Neural cell (in vitro differentiated cells): ENCODE results near the gene HLA-DMA. TPM values are rescaled to one million over a fixed set of nuclear protein-coding genes. Genes with fewer than 3 reads are reported as not detected.

ENCODE experiments used
- H2AFZ ChIP-seq: fragments of 200-600, 300-800 bp; sonication (generic), shearing (Covaris generic); 2 replicates; pipeline ENCODE4 v1.6.0; 2014; ENCODE audit warnings: low read depth, mild to moderate bottlenecking, antibody characterized with exemption, low read length, moderate library complexity
- H3F3A ChIP-seq: fragments of 200-600 bp; shearing (Covaris generic); 2 replicates; pipeline ENCODE4 v1.6.1; 2016; ENCODE audit warnings: mild to moderate bottlenecking, moderate library complexity, mixed read lengths, antibody characterized with exemption, low read length; ENCODE audit not compliant: insufficient read depth, poor library complexity, severe bottlenecking
- H3K27ac ChIP-seq: fragments of 200-600, 300-800 bp; sonication (generic), shearing (Covaris generic); 2 replicates; pipeline ENCODE4 v1.5.1; 2014; ENCODE audit warnings: mild to moderate bottlenecking, low read length, moderate library complexity
- H3K27me3 ChIP-seq: fragments of 300-800, 200-600 bp; sonication (generic), shearing (Covaris generic); 2 replicates; pipeline ENCODE4 v1.6.0; 2014; ENCODE audit warnings: mild to moderate bottlenecking, low read depth, low read length, moderate library complexity; ENCODE audit not compliant: insufficient read depth
- H3K36me3 ChIP-seq: fragments of 300-800, 200-600 bp; sonication (generic), shearing (Covaris generic); 2 replicates; pipeline ENCODE4 v1.5.1; 2014; ENCODE audit warnings: mild to moderate bottlenecking, antibody characterized with exemption, low read length, moderate library complexity; ENCODE audit not compliant: insufficient read depth
- H3K4me2 ChIP-seq: fragments of 300-800, 200-600 bp; sonication (generic), shearing (Covaris generic); 2 replicates; pipeline ENCODE4 v1.6.0; 2014; ENCODE audit warnings: mild to moderate bottlenecking, low read length
- H3K4me3 ChIP-seq: fragments of 300-800, 200-600 bp; sonication (generic), shearing (Covaris generic); 2 replicates; pipeline ENCODE4 v1.5.1; 2014; ENCODE audit warnings: mild to moderate bottlenecking, low read length, moderate library complexity
- H3K79me2 ChIP-seq: fragments of 200-600 bp; shearing (Covaris generic); replicated peaks from 2 replicates; pipeline ENCODE4 v1.6.0; 2014; ENCODE audit warnings: mild to moderate bottlenecking, low read length, moderate library complexity; ENCODE audit not compliant: insufficient read depth
- H3K9ac ChIP-seq: fragments of 300-800, 200-600 bp; sonication (generic), shearing (Covaris generic); 2 replicates; pipeline ENCODE4 v1.6.1; 2016; ENCODE audit warnings: mild to moderate bottlenecking, low read length, mixed read lengths
- H3K9me2 ChIP-seq: fragments of 200-600 bp; shearing (Covaris generic); 2 replicates; pipeline ENCODE4 v1.6.1; 2016; ENCODE audit warnings: mild to moderate bottlenecking, low read length, mixed read lengths; ENCODE audit not compliant: insufficient read depth
- H3K9me3 ChIP-seq: fragments of 200-600, 300-800 bp; sonication (generic), shearing (Covaris generic); 2 replicates; pipeline ENCODE4 v1.6.1; 2016; ENCODE audit warnings: mild to moderate bottlenecking, mixed run types, low read length, moderate library complexity, mixed read lengths
- H4K20me1 ChIP-seq: fragments of 200-600 bp; shearing (Covaris generic); 2 replicates; pipeline ENCODE4 v1.6.1; 2016; ENCODE audit warnings: mild to moderate bottlenecking, mixed run types; ENCODE audit not compliant: insufficient read depth
- EP300 ChIP-seq: fragments of 450-650 bp; conservative IDR thresholded peaks from 2 replicates; pipeline ENCODE4 v1.6.1; 2014; ENCODE audit warnings: antibody characterized with exemption, mild to moderate bottlenecking, moderate library complexity; ENCODE audit not compliant: poor library complexity, severe bottlenecking
- EZH2 ChIP-seq: fragments of 200-600, 300-800 bp; shearing (Covaris generic), sonication (generic); IDR thresholded peaks from 2 replicates; pipeline ENCODE4 v1.6.1; 2014; ENCODE audit warnings: antibody characterized with exemption, low read length, borderline replicate concordance, mild to moderate bottlenecking; ENCODE audit not compliant: insufficient read depth, poor library complexity, severe bottlenecking
- MXI1 ChIP-seq: fragments of 450-650 bp; conservative IDR thresholded peaks from 2 replicates; pipeline ENCODE4 v1.6.1; 2014; ENCODE audit warnings: antibody characterized with exemption, mild to moderate bottlenecking; ENCODE audit not compliant: poor library complexity, severe bottlenecking
- POLR2AphosphoS5 ChIP-seq: IDR thresholded peaks from 2 replicates; pipeline ENCODE4 v1.6.1; 2012
- RAD21 ChIP-seq: fragments of 450-650 bp; conservative IDR thresholded peaks from 2 replicates; pipeline ENCODE4 v1.6.1; 2014; ENCODE audit warnings: antibody characterized with exemption, mild to moderate bottlenecking, moderate library complexity
- REST ChIP-seq: IDR thresholded peaks from 2 replicates; pipeline ENCODE4 v1.6.1; 2012; ENCODE audit warnings: borderline replicate concordance
- SMC3 ChIP-seq: fragments of 450-650 bp; conservative IDR thresholded peaks from 2 replicates; pipeline ENCODE4 v1.6.1; 2014; ENCODE audit warnings: antibody characterized with exemption, mild to moderate bottlenecking, moderate library complexity; ENCODE audit not compliant: poor library complexity
- TAF1 ChIP-seq: IDR thresholded peaks from 2 replicates; pipeline ENCODE4 v1.6.1; 2012; ENCODE audit warnings: low read depth
- polyA plus RNA-seq: library from polyadenylated mRNA; depleted of rRNA; stranded (reverse); fragments of >200 nt; gene quantifications from 2 replicates; pipeline ENCODE4 v1.2.3, GENCODE V29; 2014
- TF ChIP-seq, protein P1 (sequence below): fragments of 450-650 bp; IDR thresholded peaks from 2 replicates; pipeline ENCODE4 v1.5.1; 2014; ENCODE audit warnings: antibody characterized with exemption, mild to moderate bottlenecking, moderate library complexity; ENCODE audit not compliant: poor library complexity, severe bottlenecking

HLA-DMA gene
- polyA plus RNA-seq, 1 donor from 2014 or later, result 4.4 TPM

DNA sequence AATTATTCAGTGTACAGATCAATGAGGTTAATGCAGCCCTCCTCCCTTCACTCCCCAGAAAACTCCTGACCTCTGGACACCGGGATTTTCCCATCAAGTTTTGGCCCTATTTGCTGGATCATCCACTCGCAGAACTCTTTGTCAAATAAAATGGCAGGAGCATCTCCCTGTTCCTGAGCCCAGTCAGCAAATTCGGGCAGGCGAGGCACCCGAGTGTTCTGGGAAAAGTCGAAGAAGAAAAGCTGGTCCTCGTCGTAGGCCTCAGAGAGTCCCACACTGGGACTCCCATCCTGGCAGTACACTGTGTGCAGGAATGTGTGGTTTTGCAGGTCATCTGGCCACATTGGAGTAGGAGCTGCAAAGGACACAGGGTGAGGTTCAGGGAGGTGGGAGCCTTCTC, 2.4 kb downstream of the HLA-DMA start:
- Histone ChIP-seq H3K4me2 (no peak overlapping the region), H3K9ac (no peak overlapping the region), H2AFZ (no peak overlapping the region), H4K20me1 (no peaks in the 10 kb centered on the region), H3K36me3 (no peaks in the 10 kb centered on the region), H3F3A (no peaks in the 10 kb centered on the region), H3K27me3 (no peaks in the 10 kb centered on the region), H3K4me3 (no peak overlapping the region), H3K9me2 (no peaks in the 10 kb centered on the region), H3K27ac (no peak overlapping the region), H3K79me2 (no peaks in the 10 kb centered on the region), H3K9me3 (no peaks in the 10 kb centered on the region)
- TF ChIP-seq MXI1 (no peak), EP300 (no peak), EZH2 (no peak), RAD21 (no peak), POLR2AphosphoS5 (no peak), REST (no peak), TAF1 (no peak), SMC3 (no peak)
- TF ChIP-seq, protein P1, sequence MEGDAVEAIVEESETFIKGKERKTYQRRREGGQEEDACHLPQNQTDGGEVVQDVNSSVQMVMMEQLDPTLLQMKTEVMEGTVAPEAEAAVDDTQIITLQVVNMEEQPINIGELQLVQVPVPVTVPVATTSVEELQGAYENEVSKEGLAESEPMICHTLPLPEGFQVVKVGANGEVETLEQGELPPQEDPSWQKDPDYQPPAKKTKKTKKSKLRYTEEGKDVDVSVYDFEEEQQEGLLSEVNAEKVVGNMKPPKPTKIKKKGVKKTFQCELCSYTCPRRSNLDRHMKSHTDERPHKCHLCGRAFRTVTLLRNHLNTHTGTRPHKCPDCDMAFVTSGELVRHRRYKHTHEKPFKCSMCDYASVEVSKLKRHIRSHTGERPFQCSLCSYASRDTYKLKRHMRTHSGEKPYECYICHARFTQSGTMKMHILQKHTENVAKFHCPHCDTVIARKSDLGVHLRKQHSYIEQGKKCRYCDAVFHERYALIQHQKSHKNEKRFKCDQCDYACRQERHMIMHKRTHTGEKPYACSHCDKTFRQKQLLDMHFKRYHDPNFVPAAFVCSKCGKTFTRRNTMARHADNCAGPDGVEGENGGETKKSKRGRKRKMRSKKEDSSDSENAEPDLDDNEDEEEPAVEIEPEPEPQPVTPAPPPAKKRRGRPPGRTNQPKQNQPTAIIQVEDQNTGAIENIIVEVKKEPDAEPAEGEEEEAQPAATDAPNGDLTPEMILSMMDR, result no peak

- H3K9me3 ChIP-seq, result no peaks in the 10 kb centered on the region
- H3K4me3 ChIP-seq, result no peak overlapping the region
- H3K36me3 ChIP-seq, result no peaks in the 10 kb centered on the region
- H3K27me3 ChIP-seq, result no peaks in the 10 kb centered on the region
- H3K4me2 ChIP-seq, result no peak overlapping the region
- H3K79me2 ChIP-seq, result no peaks in the 10 kb centered on the region
- no peaks in the 10 kb centered on the region for H3K9me2 ChIP-seq
- TF ChIP-seq EP300, result no peak
- TF ChIP-seq EZH2, result no peak
- no peak for TF ChIP-seq SMC3
- no peak for TF ChIP-seq MXI1
- no peak for TF ChIP-seq RAD21
- TF ChIP-seq POLR2AphosphoS5, result no peak
- no peak for TF ChIP-seq REST
- no peak for TF ChIP-seq TAF1
- TF ChIP-seq, protein P1, result no peak
- no peak overlapping the region for H3K9ac ChIP-seq
- H3F3A ChIP-seq, result no peaks in the 10 kb centered on the region
- H4K20me1 ChIP-seq, result no peaks in the 10 kb centered on the region
- no peak overlapping the region for H2AFZ ChIP-seq
- H3K27ac ChIP-seq, result no peak overlapping the region
Observed at GRCh38 chr6:32950010-32950409, 2.9 kb downstream of the HLA-DMA start.
